HepG2 (cell line): ENCODE results near the gene FASLG. TPM values are rescaled to one million over a fixed set of nuclear protein-coding genes. Genes with fewer than 3 reads are reported as not detected.

Source experiments
- ATAC-seq: fragments of 200-7000 bp; cut with Tn5 transposase; 3 replicates; pipeline ENCODE4 v1.9.1; 2020; ENCODE audit warnings: mild to moderate bottlenecking, moderate library complexity
- Bru-seq: library from RNA; stranded (reverse); fragments of 400-500 nt; gene quantifications from one replicate; lab custom pipeline; 2021; lab: Mats Ljungman, UMichigan
- BruChase-seq, 2 experiments: library from RNA; stranded (reverse); fragments of 400-500 nt; gene quantifications; one replicate each; lab custom pipeline; 2021; lab: Mats Ljungman, UMichigan
- BruUV-seq: library from RNA; stranded (reverse); fragments of 400-500 nt; replicated peaks from 2 replicates; lab custom pipeline; 2021; lab: Mats Ljungman, UMichigan
- CTCF ChIA-PET: fragments of 300-600 bp; formaldehyde crosslinking; extraction: SDS; loops from one replicate; lab custom pipeline; 2021; ENCODE audit warnings: low total read pairs, inconsistent platforms, low intra/inter-chr PET ratio; lab: Yijun Ruan, JAX
- POLR2A ChIA-PET: fragments of 350-600 bp; sonication (Branson Sonifier 250); formaldehyde crosslinking; loops from one replicate; lab custom pipeline; 2020; ENCODE audit warnings: antibody characterized with exemption, inconsistent platforms; lab: Yijun Ruan, JAX
- DNase-seq: peaks from one replicate; pipeline ENCODE4 v3.0.0-alpha.2; 2015; ENCODE audit warnings: low spot score
- FAIRE-seq: peaks from 3 replicates; lab custom pipeline; 2011; peaks lifted over from hg19 to GRCh38; lab: Jason Lieb, UNC
- H2AFZ ChIP-seq: one replicate; pipeline ENCODE4 v1.6.1; 2011; ENCODE audit warnings: low read length, inconsistent platforms
- H3K27ac ChIP-seq: fragments of 300-600 bp; 3 replicates; pipeline ENCODE4 v1.8.0; 2011; ENCODE audit warnings: mixed run types, mild to moderate bottlenecking, mixed read lengths, low read length, inconsistent platforms; ENCODE audit not compliant: insufficient read depth; ENCODE audit errors: extremely low read length
- H3K27me3 ChIP-seq, 2 experiments: fragments of 200-600 bp in 1 of 2; 2 replicates in 1 of 2; 3 replicates in 1 of 2; pipeline versions ENCODE4 v1.6.0 to v1.8.0; 2011; ENCODE audit warnings: low read length in 2 of 2, mild to moderate bottlenecking in 2 of 2, moderate library complexity in 2 of 2, inconsistent platforms in 1 of 2; ENCODE audit not compliant: insufficient read depth in 2 of 2, control insufficient read depth in 1 of 2
- H3K36me3 ChIP-seq, 2 experiments: fragments of 200-600 bp in 1 of 2; replicated peaks in 1 of 2; 2 replicates in 1 of 2; 3 replicates in 1 of 2; pipeline versions ENCODE4 v1.5.1 to v1.8.0; 2011; ENCODE audit warnings: low read length in 2 of 2, inconsistent platforms in 1 of 2; ENCODE audit not compliant: insufficient read depth in 2 of 2, control insufficient read depth in 1 of 2
- H3K4me1 ChIP-seq: 2 replicates; pipeline ENCODE4 v1.5.1; 2012; ENCODE audit warnings: low read length, inconsistent platforms; ENCODE audit not compliant: insufficient read depth
- H3K4me2 ChIP-seq: 2 replicates; pipeline ENCODE4 v1.6.0; 2011; ENCODE audit warnings: low read depth, low read length, inconsistent platforms
- H3K4me3 ChIP-seq, 3 experiments: fragments of 200-600 bp in 1 of 3; sonication (generic), shearing (Covaris generic) in 1 of 3; replicated peaks in 1 of 3; 2 replicates each; pipeline ENCODE4 v1.5.1; 2011 to 2016; ENCODE audit warnings: low read length in 3 of 3, inconsistent platforms in 2 of 3, low read depth in 2 of 3, mild to moderate bottlenecking in 2 of 3, control low read depth in 1 of 3, mixed read lengths in 1 of 3; ENCODE audit not compliant: insufficient read depth in 1 of 3
- H3K79me2 ChIP-seq: one replicate; pipeline ENCODE4 v1.6.1; 2011; ENCODE audit warnings: low read length, inconsistent platforms; ENCODE audit not compliant: insufficient read depth
- H3K9ac ChIP-seq: 2 replicates; pipeline ENCODE4 v1.6.0; 2011; ENCODE audit warnings: mild to moderate bottlenecking, low read depth, low read length, inconsistent platforms; ENCODE audit not compliant: insufficient read depth
- H3K9me3 ChIP-seq: 2 replicates; pipeline ENCODE4 v1.5.1; 2012; ENCODE audit warnings: mild to moderate bottlenecking, low read length
- H4K20me1 ChIP-seq: 2 replicates; pipeline ENCODE4 v1.6.0; 2011; ENCODE audit warnings: inconsistent platforms, mild to moderate bottlenecking, low read length, moderate library complexity; ENCODE audit not compliant: insufficient read depth
- KMT2B ChIP-seq: IDR thresholded peaks from 2 replicates; pipeline ENCODE4 v1.6.1; 2016; ENCODE audit warnings: missing genetic modification reagents, missing compliant biosample characterization
- MNT ChIP-seq: fragments of 450-650 bp; IDR thresholded peaks from 2 replicates; pipeline ENCODE4 v1.6.1; 2016
- NCOA5 ChIP-seq: sonication (generic); formaldehyde crosslinking; IDR thresholded peaks from 2 replicates; pipeline ENCODE4 v1.4.0; 2020; ENCODE audit warnings: missing genetic modification reagents
- TEAD2 ChIP-seq: sonication (generic); formaldehyde crosslinking; IDR thresholded peaks from 2 replicates; pipeline ENCODE4 v1.9.0; 2021; ENCODE audit warnings: missing genetic modification reagents
- ZNF615 ChIP-seq: sonication (generic); formaldehyde crosslinking; IDR thresholded peaks from 2 replicates; pipeline ENCODE4 v1.5.0; 2020; ENCODE audit warnings: mild to moderate bottlenecking, missing genetic modification reagents, borderline replicate concordance
- ZNF792 ChIP-seq: IDR thresholded peaks from 2 replicates; pipeline ENCODE4 v1.6.1; 2016
- WGBS: methylation state at CpG from one replicate; pipeline ENCODE4 v1.1.6; 2017; ENCODE audit warnings: low lambda C conversion rate; 5-methylcytosine and 5-hydroxymethylcytosine counted together
- in situ Hi-C: cut with HindIII; loops from 2 replicates; pipeline ENCODE4 v1.10.0; 2017; ENCODE audit warnings: low pct_unique_long_range_greater_than_20kb; ENCODE audit not compliant: extremely low pct_ligation_motif_present
- intact Hi-C: fragments of 100-400 bp; cut with micrococcal nuclease; formaldehyde crosslinking; loops from one replicate; pipeline ENCODE4 v1.10.0; 2022; ENCODE audit not compliant: unreplicated experiment
- long read RNA-seq, 2 experiments: library from RNA in 1 of 2; library from polyadenylated mRNA in 1 of 2; stranded (forward) in 1 of 2; unstranded in 1 of 2; transcript quantifications; one replicate each; pipeline ENCODE4 v2.0.0, GENCODE V29; 2019 to 2022
- polyA minus RNA-seq, 3 experiments: library from RNA; depleted of rRNA, polyadenylated mRNA; stranded (reverse); fragments of >200 nt; gene quantifications; 2 replicates each; pipeline ENCODE4 v1.2.3, GENCODE V29; 2011; ENCODE audit warnings: low replicate concordance in 1 of 3
- polyA plus RNA-seq, 8 experiments: library from polyadenylated mRNA; depleted of rRNA in 3 of 8; stranded (reverse) in 7 of 8; unstranded in 1 of 8; fragments of >200 nt; fragmentation: Illumina TruSeq in 4 of 8; extraction: Trizol in 4 of 8; gene quantifications; 2 replicates each; pipeline versions ENCODE4 v1.2.1 to v1.2.3, GENCODE V29; 2011 to 2016; ENCODE audit warnings: low read depth in 4 of 8, missing spikeins in 1 of 8, mixed read lengths in 1 of 8; ENCODE audit not compliant: insufficient read depth in 1 of 8
- total RNA-seq, 5 experiments: library from RNA; depleted of rRNA; stranded (reverse); fragments of >200 nt; fragmentation: Illumina TruSeq; extraction: Trizol; gene quantifications; 2 replicates each; pipeline ENCODE4 v1.2.3, GENCODE V29; 2016; ENCODE audit warnings: low read depth in 1 of 5
- TF ChIP-seq, protein P1 (sequence below): sonication (generic); formaldehyde crosslinking; conservative IDR thresholded peaks from 2 replicates; pipeline ENCODE4 v1.8.0; 2022; ENCODE audit warnings: low read depth, missing genetic modification reagents
- TF ChIP-seq, protein P2 (sequence below): sonication (generic); formaldehyde crosslinking; IDR thresholded peaks from 2 replicates; pipeline ENCODE4 v1.5.0; 2020; ENCODE audit warnings: mild to moderate bottlenecking, low read depth, missing genetic modification reagents, borderline replicate concordance
- TF ChIP-seq, protein P3 (sequence below): sonication (generic); formaldehyde crosslinking; IDR thresholded peaks from 2 replicates; pipeline ENCODE4 v1.5.1; 2020; ENCODE audit warnings: mild to moderate bottlenecking, moderate library complexity, missing genetic modification reagents

FASLG gene
- total RNA-seq (2016; rRNA removed; fragmentation: Illumina TruSeq; extraction: Trizol) (not detected in 2 replicates), polyA plus RNA-seq (2011; rRNA removed) (0.08 TPM in 1 of 2 replicates, not detected in the other), polyA minus RNA-seq (2011; rRNA and poly(A)+ RNA removed; ENCODE audit: low replicate concordance) (not detected in 2 replicates), Bru-seq, nascent RNA (not detected), BruChase-seq, experiment 1, labeled RNA remaining after a 6-hour chase (not detected), BruChase-seq, experiment 2, labeled RNA remaining after a 2-hour chase (not detected)
- not detected in 2 replicates for total RNA-seq (2016; cell fraction: cytosol; rRNA removed; fragmentation: Illumina TruSeq; extraction: Trizol; ENCODE audit: low read depth)
- not detected in 2 replicates for total RNA-seq (2016; cell fraction: insoluble cytoplasmic fraction; rRNA removed; fragmentation: Illumina TruSeq; extraction: Trizol)
- not detected in 2 replicates for total RNA-seq (2016; cell fraction: membrane; rRNA removed; fragmentation: Illumina TruSeq; extraction: Trizol)
- total RNA-seq (2016; cell fraction: nucleus; rRNA removed; fragmentation: Illumina TruSeq; extraction: Trizol): not detected in 2 replicates
- not detected in 2 replicates for polyA plus RNA-seq (2011; cell fraction: cytosol; rRNA removed)
- polyA plus RNA-seq (2011; cell fraction: nucleus; rRNA removed): not detected in 2 replicates
- not detected in 2 replicates for polyA plus RNA-seq (2012)
- polyA plus RNA-seq (2016; cell fraction: cytosol; fragmentation: Illumina TruSeq; extraction: Trizol; ENCODE audit: low read depth): not detected in 2 replicates
- not detected in 2 replicates for polyA plus RNA-seq (2016; cell fraction: insoluble cytoplasmic fraction; fragmentation: Illumina TruSeq; extraction: Trizol; ENCODE audit: low read depth)
- not detected in 2 replicates for polyA plus RNA-seq (2016; cell fraction: membrane; fragmentation: Illumina TruSeq; extraction: Trizol; ENCODE audit: low read depth)
- polyA plus RNA-seq (2016; cell fraction: nucleus; fragmentation: Illumina TruSeq; extraction: Trizol; ENCODE audit: insufficient read depth, low read depth): not detected in 2 replicates
- not detected in 2 replicates for polyA minus RNA-seq (2011; cell fraction: cytosol; rRNA and poly(A)+ RNA removed)
- polyA minus RNA-seq (2011; cell fraction: nucleus; rRNA and poly(A)+ RNA removed): not detected in 2 replicates
- long read RNA-seq, experiment 1: 0 reads
- long read RNA-seq, experiment 2: 0 reads

- Histone ChIP-seq H3K4me3 (no peak within 1 kb of the TSS), H3K4me2 (no peak within 1 kb of the TSS), H3K9me3 (no peaks in the 10 kb centered on the region), H3K79me2 (no peaks in the 10 kb centered on the region), H3K4me1 (no peaks in the 10 kb centered on the region), H2AFZ (no peak within 1 kb of the TSS), H3K9ac (no peak within 1 kb of the TSS), H3K36me3 (no peaks in the 10 kb centered on the region), H4K20me1 (no peaks in the 10 kb centered on the region), H3K27ac (no peak within 1 kb of the TSS), H3K27me3 (peaks cover 0 to 6% of the 10 kb centered on the region in 2 experiments; a peak in 1 of 5 replicates)
- ChIA-PET POLR2A (no interaction called here), CTCF (no interaction called here)
- no peak for FAIRE-seq
- no peak for DNase-seq
- BruUV-seq: no TSS peak
- in situ Hi-C loops (no loop called here), intact Hi-C loops (no loop called here)
- WGBS: 68% methylated on average over 9 of the region's 11 CpGs
- no peak for ATAC-seq
- TF ChIP-seq KMT2B (CRISPR knock-in tag) (no peak), NCOA5 (CRISPR knock-in tag) (no peak), ZNF615 (CRISPR knock-in tag) (no peak), TEAD2 (CRISPR knock-in tag) (no peak), MNT (no peak), ZNF792 (CRISPR knock-in tag) (no peak)
- TF ChIP-seq, protein P1, sequence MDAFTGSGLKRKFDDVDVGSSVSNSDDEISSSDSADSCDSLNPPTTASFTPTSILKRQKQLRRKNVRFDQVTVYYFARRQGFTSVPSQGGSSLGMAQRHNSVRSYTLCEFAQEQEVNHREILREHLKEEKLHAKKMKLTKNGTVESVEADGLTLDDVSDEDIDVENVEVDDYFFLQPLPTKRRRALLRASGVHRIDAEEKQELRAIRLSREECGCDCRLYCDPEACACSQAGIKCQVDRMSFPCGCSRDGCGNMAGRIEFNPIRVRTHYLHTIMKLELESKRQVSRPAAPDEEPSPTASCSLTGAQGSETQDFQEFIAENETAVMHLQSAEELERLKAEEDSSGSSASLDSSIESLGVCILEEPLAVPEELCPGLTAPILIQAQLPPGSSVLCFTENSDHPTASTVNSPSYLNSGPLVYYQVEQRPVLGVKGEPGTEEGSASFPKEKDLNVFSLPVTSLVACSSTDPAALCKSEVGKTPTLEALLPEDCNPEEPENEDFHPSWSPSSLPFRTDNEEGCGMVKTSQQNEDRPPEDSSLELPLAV (CRISPR knock-in tag): no peak
- TF ChIP-seq, protein P2, sequence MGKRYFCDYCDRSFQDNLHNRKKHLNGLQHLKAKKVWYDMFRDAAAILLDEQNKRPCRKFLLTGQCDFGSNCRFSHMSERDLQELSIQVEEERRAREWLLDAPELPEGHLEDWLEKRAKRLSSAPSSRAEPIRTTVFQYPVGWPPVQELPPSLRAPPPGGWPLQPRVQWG (CRISPR knock-in tag): no peak
- TF ChIP-seq, protein P3, sequence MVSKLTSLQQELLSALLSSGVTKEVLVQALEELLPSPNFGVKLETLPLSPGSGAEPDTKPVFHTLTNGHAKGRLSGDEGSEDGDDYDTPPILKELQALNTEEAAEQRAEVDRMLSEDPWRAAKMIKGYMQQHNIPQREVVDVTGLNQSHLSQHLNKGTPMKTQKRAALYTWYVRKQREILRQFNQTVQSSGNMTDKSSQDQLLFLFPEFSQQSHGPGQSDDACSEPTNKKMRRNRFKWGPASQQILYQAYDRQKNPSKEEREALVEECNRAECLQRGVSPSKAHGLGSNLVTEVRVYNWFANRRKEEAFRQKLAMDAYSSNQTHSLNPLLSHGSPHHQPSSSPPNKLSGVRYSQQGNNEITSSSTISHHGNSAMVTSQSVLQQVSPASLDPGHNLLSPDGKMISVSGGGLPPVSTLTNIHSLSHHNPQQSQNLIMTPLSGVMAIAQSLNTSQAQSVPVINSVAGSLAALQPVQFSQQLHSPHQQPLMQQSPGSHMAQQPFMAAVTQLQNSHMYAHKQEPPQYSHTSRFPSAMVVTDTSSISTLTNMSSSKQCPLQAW: no peak
These were observed at the start of gene FASLG for GRCh38 chr1:172658871-172659453. Gene FASLG, plus strand, starts transcription at chr1:172659103. Its CDS starts 99 bp downstream, at chr1:172659202.
